Naive B cell (primary cell): ENCODE measurements around the gene HERC6. TPM values are rescaled to one million over a fixed set of nuclear protein-coding genes. Genes with fewer than 3 reads are reported as not detected.

Experiments used
- ATAC-seq, 2 donors: fragments of 150-1000 bp; cut with Tn5 transposase; 2 replicates each; pipeline ENCODE4 v1.10.0; 2021; ENCODE audit warnings: low read depth in 2 of 2, mild to moderate bottlenecking in 2 of 2, moderate library complexity in 2 of 2
- DNase-seq: peaks from one replicate; pipeline ENCODE4 v3.0.0; 2022
- H3K27ac Mint-ChIP-seq, 6 donors: one replicate each; pipeline ENCODE4 v1.8.0; 2020 to 2022; ENCODE audit warnings: mild to moderate bottlenecking in 6 of 6, mixed read lengths in 6 of 6, moderate library complexity in 5 of 6, inconsistent platforms in 2 of 6
- H3K27me3 Mint-ChIP-seq, 3 donors: one replicate each; pipeline ENCODE4 v1.8.0; 2021 to 2022; ENCODE audit warnings: mixed read lengths in 3 of 3, mild to moderate bottlenecking in 1 of 3
- H3K36me3 Mint-ChIP-seq, 2 donors: one replicate each; pipeline ENCODE4 v1.8.0; 2020 to 2022; ENCODE audit warnings: mixed read lengths in 2 of 2, inconsistent platforms in 1 of 2, mild to moderate bottlenecking in 1 of 2
- H3K4me1 Mint-ChIP-seq, 3 donors: one replicate each; pipeline ENCODE4 v1.8.0; 2020 to 2022; ENCODE audit warnings: mixed read lengths in 3 of 3, inconsistent platforms in 1 of 3, mild to moderate bottlenecking in 1 of 3, moderate library complexity in 1 of 3
- H3K4me3 Mint-ChIP-seq, 8 donors: one replicate each; pipeline ENCODE4 v1.8.0; 2020 to 2022; ENCODE audit warnings: mild to moderate bottlenecking in 8 of 8, mixed read lengths in 8 of 8, moderate library complexity in 8 of 8, inconsistent platforms in 2 of 8
- H3K9me3 Mint-ChIP-seq, 7 donors: one replicate each; pipeline ENCODE4 v1.8.0; 2020 to 2022; ENCODE audit warnings: mixed read lengths in 7 of 7, mild to moderate bottlenecking in 5 of 7, inconsistent platforms in 2 of 7, moderate library complexity in 1 of 7
- polyA plus RNA-seq, 6 donors: library from polyadenylated mRNA; unstranded; fragments of 300-500 nt; fragmentation: Illumina TruSeq; gene quantifications; one replicate each; pipeline ENCODE4 v1.2.3, GENCODE V29; 2021; ENCODE audit warnings: low read depth in 6 of 6

The HERC6 gene
- polyA plus RNA-seq, 6 donors from 2014 or later: 6.7 to 11.9 (median 10.0) TPM; not detected in 1

DNA sequence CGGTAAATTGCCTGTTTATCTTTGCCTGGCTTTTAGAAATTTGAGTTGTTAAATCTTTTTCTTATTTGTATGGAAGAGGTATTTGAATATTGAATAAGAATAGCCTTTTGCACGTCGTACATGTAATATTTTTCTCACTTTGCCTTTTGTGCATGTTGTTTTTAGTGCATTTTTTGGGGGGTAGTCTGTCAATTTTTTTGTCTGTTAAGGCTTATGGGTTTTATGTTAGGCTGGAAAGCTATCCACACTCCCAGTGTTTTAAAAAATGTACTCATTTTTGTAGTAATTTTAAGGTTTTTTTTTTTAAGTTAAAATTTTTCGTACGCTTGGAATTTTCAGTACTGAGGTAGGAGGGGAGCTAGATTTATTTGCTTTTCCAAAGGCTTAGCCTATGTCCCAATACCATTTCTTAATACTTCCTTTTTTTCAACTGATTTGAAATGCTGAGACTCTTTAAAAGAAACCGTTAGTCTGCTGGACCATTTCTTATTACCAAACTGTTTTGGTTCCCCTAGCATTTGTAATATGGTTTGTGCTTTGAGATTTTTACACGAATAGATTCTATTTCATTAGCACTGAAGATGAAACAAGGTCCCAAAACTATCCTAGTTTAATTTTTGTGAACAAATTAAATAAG lies 79.6 kb downstream of the HERC6 start:
- H3K36me3 Mint-ChIP-seq: peaks cover 7 to 13% of the 10 kb centered on the region in 2 donors
- no peak for DNase-seq
- no peak for ATAC-seq
- peak overlapping the region; percentile 88 to 100 (median 100) for H3K4me3 Mint-ChIP-seq
- peaks cover 7 to 22% (median 18%) of the 10 kb centered on the region in 3 donors for H3K4me1 Mint-ChIP-seq
- H3K27ac Mint-ChIP-seq: peak overlapping the region in 5 of 6 donors; percentile 38 to 93 (median 86)
- peaks cover 0 to 3% (median 0%) of the 10 kb centered on the region in 7 donors for H3K9me3 Mint-ChIP-seq
- H3K27me3 Mint-ChIP-seq: no peaks in the 10 kb centered on the region

DNA sequence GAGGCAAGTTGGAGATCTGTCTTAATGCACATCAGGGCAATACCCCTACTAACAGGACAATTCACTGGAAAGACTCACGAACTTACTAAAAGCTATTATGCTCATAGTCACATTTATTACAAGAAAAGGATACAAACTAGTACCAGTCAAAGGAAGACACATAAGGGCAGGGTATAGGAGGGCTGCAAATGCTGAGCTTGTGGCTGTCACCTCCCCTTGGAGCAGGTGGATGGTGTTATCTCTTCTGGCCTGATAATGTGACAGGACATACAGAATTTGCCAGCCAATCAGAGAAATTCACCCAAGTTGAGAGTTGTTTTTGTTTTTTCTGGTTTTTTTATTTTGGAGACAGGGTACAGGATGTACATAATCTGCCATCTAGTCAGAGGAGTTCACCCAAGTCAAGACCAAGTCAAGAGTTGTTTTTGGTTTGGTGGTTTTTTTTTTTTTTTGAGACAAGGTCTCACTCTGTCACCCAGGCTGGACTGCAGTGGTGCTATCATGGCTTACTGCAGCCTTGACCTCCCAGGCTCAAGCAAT lies 87.1 kb downstream of the HERC6 start:
- H3K9me3 Mint-ChIP-seq: peaks cover 0 to 5% (median 0%) of the 10 kb centered on the region in 7 donors
- no peak for ATAC-seq
- H3K27ac Mint-ChIP-seq: no peak overlapping the region
- no peak for DNase-seq
- no peak overlapping the region for H3K4me3 Mint-ChIP-seq
- H3K27me3 Mint-ChIP-seq: no peaks in the 10 kb centered on the region
- H3K36me3 Mint-ChIP-seq: peaks cover 30 to 35% of the 10 kb centered on the region in 2 donors
- no peaks in the 10 kb centered on the region for H3K4me1 Mint-ChIP-seq

- Mint-ChIP-seq H3K27me3 (no peaks in the 10 kb centered on the region), H3K4me1 (no peaks in the 10 kb centered on the region), H3K27ac (no peak overlapping the region), H3K4me3 (no peak overlapping the region), H3K9me3 (peaks cover 0 to 5% (median 0%) of the 10 kb centered on the region in 7 donors), H3K36me3 (peaks cover 30 to 33% of the 10 kb centered on the region in 2 donors)
- DNase-seq (no peak), ATAC-seq (no peak)
These were observed 88.7 kb downstream of the HERC6 start for GRCh38 chr4:88467392-88467791.

DNA sequence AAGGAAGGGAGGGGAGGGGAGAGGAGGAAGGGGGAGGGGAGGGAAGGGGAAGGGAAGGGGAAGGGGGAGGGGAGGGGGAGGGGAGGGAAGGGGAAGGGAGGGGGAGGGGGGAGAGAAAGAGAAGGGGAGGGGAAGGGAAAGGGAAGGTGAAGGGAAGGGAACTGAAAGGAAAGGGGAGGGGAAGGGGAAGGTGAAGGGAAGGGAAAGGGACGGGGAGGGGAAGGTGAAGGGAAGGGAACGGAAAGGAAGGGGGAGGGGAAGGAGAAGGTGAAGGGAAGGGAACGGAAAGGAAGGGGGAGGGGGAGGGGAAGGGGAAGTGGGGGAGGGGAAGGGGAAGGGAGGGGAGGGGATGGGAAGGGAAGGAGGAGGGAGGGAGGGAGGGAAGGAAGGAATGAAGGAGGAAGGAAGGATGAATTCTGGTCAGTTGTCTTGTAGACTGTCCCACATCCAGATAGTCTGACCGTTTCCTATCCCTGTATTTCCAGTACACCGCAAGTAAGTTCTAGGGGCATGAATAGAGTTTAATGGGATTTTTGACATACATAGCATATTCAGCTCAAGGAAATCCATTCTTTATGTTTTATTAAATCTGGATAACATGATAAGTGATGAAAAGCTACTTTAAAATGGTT lies 98.7 kb downstream of the HERC6 start:
- no peaks in the 10 kb centered on the region for H3K9me3 Mint-ChIP-seq
- ATAC-seq (no peak), DNase-seq (no peak)
- no peak overlapping the region for H3K27ac Mint-ChIP-seq
- H3K4me3 Mint-ChIP-seq: no peak overlapping the region
- no peaks in the 10 kb centered on the region for H3K27me3 Mint-ChIP-seq
- H3K4me1 Mint-ChIP-seq: no peaks in the 10 kb centered on the region
- peaks cover 15 to 19% of the 10 kb centered on the region in 2 donors for H3K36me3 Mint-ChIP-seq

DNA sequence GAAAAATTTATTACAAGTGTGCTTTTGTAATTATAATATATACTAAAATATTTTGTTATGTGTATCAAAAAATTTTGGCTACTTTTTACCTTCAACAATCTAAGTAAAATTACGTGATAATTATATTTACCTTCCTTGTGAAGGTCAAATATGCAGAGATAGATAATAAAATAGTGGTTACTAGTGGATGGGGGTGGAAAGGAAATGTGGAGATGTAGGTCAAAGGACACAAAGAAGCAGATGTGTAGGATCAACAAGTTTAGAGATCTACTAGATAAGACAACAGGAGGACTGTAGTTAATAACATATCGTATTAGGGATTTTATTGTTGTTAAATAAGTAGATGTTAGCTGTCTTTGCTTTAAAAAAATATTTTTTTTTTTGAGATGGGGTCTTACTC lies 99.6 kb downstream of the HERC6 start:
- Mint-ChIP-seq H3K36me3 (peaks cover 11 to 14% of the 10 kb centered on the region in 2 donors), H3K27ac (no peak overlapping the region), H3K4me1 (no peaks in the 10 kb centered on the region), H3K4me3 (no peak overlapping the region), H3K9me3 (no peaks in the 10 kb centered on the region), H3K27me3 (no peaks in the 10 kb centered on the region)
- no peak for DNase-seq
- ATAC-seq: no peak

DNA sequence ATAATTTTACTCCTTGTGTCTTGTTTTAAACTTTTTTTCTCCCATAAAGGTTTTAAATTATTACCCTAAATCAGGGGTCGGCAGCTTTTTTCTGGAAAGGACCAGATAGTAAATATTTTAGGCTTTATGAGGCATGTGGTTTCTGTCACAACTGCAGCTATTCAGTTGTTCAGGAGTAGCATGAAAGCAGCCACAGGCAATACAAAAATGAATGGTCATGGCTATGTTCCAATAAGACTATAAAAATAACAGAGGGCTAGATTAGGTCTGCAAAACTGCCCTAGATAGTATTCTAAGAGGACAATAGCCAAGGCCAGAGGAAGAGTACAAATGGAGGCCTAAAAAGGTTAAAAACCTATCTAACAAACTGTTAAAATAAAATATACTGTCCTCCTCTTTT lies 102.9 kb downstream of the HERC6 start:
- DNase-seq (no peak), ATAC-seq (no peak)
- H3K9me3 Mint-ChIP-seq: no peaks in the 10 kb centered on the region
- H3K36me3 Mint-ChIP-seq: peaks cover 5 to 7% of the 10 kb centered on the region in 2 donors
- H3K4me1 Mint-ChIP-seq: no peaks in the 10 kb centered on the region
- peak overlapping the region in 1 of 6 donors; percentile 36 for H3K27ac Mint-ChIP-seq
- H3K27me3 Mint-ChIP-seq: no peaks in the 10 kb centered on the region
- H3K4me3 Mint-ChIP-seq: no peak overlapping the region

DNA sequence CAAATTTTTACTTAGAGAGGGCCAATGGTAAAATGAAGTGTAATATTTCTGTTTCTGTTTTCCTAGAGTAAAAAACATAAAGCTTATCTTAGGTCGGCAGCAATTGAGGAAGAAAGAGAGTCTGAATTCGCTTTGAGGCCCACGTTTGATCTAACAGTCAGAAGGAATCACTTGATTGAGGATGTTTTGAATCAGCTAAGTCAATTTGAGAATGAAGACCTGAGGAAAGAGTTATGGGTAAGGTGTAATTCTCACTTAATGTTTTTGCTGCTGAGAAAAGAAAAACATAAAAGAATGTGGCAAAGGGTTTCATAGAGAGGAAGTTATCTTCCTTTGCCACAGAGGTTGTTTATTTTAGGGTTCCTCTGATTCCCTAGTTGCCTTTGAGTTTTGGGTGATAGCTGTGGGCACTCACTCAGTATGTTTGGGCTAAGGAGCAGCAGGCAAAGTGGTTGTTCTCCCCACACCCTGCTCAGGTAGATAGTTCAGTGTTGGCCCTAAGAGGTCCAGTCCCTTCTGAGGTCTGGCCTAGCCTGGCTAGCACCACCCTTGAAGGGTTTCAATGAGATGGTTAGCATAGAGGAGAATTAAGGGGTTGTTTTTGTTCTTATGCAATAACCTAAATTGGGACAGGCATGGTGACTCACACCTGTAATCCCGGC lies 110.6 kb downstream of the HERC6 start:
- H3K27ac Mint-ChIP-seq: no peak overlapping the region
- peaks cover 0 to 9% (median 0%) of the 10 kb centered on the region in 3 donors for H3K4me1 Mint-ChIP-seq
- H3K27me3 Mint-ChIP-seq: no peaks in the 10 kb centered on the region
- ATAC-seq (no peak), DNase-seq (no peak)
- H3K36me3 Mint-ChIP-seq: peaks cover 19 to 22% of the 10 kb centered on the region in 2 donors
- H3K4me3 Mint-ChIP-seq: no peak overlapping the region
- no peaks in the 10 kb centered on the region for H3K9me3 Mint-ChIP-seq

Other genes with a start within 250 kb of the HERC6 start
- 1 to 10 TPM in 1 of 6 donors, under 1 TPM in 4, not detected in 1; 0.20 to 1.1 (median 0.49) TPM for gene ABCG2, start 220.2 kb upstream of the HERC6 start, polyA plus RNA-seq
- gene PPM1K, start 94.3 kb upstream of the HERC6 start, polyA plus RNA-seq: 100 to 1,000 TPM; 136 to 193 (median 169) TPM
- 10 to 100 TPM in 1 of 6 donors, 1 to 10 TPM in 5; 6.2 to 10.5 (median 7.5) TPM for gene HERC5, start 78.3 kb downstream of the HERC6 start, polyA plus RNA-seq
- 100 to 1,000 TPM; 197 to 384 (median 239) TPM for gene PYURF, start 144.9 kb downstream of the HERC6 start, polyA plus RNA-seq
- 10 to 100 TPM; 31.6 to 50.8 (median 45.8) TPM for gene HERC3, start 213.6 kb downstream of the HERC6 start, polyA plus RNA-seq